NCI-H2196 treated with DMSO at 0.1 percent for 48 hours (cell line): ENCODE measurements around the gene VAMP4.
"Not testable (repeated sequence)": the region's sequence is repeated elsewhere in the genome, so short reads cannot be mapped to it uniquely, and the experiment has no call there.

Experiments
- DNase-seq: peaks from one replicate; lab custom pipeline; 2025; ENCODE audit not compliant: unreplicated experiment; lab: John Stamatoyannopoulos, UW

Gene VAMP4

DNA sequence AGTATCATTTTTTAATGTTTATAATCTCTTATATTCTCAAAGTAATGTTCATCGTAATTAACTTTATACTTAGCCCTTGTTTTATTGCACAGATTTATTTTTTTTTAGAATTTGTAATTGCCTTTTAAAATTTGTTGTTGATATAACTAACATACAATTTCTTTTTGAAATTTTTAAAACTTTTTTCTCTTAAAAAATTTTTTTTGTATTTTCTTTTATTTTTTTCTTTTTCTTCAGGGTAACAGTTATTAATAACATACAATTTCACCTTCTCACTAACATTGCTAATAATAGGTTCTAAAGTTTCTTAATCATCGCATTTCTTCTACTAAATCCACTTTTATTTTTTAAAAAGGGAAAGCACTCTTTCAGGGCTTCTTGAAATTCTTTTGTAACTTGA is 11.3 kb upstream of the VAMP4 start:
- DNase-seq: no peak

DNA sequence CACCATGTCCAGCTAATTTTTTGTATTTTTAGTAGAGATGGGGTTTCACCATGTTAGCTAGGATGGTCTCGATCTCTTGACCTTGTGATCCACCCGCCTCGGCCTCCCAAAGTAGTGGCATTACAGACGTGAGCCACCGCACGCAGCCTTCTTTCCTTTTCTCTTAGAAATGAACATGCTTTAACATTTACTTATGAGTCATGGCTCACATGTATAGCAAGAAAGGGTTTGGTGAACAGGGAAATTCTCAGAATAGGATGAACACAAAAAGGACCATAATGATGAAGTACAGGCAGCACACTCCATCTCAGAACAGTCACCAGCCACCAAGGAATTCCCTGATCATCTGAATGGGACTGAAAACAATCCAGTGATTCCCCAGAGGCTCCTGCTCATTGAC is 9.4 kb upstream of the VAMP4 start:
- DNase-seq: no peak

DNA sequence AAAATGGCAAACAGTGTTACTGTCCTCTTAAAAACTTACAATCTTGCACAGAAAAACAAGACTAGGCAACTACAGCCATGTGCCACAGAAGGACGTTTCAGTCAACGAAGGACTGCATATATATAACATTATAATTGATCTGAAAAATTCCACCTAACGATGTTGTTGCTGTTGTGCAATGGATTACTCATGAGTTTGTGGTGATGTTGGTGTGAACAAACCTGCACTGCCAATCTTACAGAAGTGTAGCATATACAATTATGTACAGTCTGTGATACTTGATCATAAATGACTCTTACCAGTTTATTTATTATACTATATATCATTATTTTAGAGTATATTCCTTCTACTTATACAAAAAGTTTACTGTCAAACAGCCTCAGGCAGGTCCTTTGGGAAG is 6.8 kb upstream of the VAMP4 start:
- no peak for DNase-seq

DNA sequence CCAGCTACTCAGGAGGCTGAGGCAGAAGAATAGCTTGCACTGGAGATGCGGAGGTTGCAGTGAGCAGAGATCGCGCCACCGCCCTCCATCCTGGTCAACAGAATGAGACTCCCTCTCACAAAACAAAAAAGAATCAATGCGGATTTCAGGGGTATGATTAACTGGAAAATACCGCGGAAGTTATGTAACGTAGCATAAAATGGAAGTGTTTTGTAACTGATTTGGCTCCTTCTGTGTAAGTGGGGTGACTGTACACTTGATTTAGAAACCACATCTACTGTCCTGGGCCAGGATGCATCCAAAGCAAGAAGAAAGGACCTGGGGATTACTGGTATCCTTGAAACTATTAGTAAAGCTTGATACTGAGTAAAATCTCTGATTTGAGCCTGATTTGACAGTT is 3.1 kb upstream of the VAMP4 start:
- no peak for DNase-seq

DNA sequence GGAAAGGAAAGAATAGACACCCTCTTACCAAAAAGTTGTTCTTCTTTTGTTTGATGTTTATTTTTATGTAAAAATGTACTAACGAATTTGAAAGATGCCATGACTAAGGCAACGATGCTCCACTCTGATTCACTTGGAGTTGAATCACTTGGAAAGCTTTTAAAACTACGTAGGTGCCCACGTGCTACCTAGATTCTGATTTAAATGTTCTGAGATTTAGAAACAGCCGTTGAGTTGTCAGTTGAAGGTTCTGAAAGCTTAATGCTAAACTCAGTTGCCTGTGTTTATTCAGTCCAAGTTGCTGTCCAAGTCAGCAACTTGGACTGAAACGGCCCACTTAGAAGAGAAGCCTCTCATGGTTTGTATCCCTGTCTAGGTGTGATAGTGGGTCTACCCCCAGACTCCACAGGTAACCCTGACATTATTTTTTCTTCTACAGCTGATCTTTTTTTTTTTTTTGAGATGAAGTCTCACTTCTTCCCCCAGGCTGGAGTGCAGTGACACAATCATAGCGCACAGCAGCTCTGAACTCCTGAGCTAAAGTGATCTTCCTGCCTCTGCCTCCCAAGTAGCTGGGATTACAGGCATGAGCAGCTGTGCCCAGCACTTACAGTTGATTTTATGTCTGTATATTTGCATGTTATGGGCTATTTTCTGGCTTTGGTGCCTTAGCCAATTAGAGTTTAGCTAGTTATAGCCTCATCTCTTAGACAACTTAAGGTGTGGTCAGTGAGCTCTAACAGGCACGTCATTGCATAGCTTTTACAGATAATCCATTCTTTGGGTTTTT is 1.4 kb upstream of the VAMP4 start:
- DNase-seq: no peak

DNA sequence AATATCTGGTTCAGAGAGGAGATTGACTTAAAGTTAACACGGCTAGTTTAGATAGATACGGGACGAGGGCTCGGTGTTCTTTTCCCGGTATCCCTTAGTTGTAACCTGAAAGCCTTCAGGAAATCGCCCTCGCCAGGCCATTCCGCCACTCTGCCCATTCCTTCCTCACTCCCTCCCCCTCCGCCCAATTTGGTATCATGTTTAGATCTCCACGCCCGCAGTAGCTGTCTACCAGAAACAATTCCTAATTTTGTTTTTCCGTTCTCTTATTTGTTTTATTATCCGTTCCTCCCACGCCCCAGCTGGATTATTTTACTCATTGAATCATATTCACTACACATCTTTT is 685 bp upstream of the VAMP4 start:
- no peak for DNase-seq

DNA sequence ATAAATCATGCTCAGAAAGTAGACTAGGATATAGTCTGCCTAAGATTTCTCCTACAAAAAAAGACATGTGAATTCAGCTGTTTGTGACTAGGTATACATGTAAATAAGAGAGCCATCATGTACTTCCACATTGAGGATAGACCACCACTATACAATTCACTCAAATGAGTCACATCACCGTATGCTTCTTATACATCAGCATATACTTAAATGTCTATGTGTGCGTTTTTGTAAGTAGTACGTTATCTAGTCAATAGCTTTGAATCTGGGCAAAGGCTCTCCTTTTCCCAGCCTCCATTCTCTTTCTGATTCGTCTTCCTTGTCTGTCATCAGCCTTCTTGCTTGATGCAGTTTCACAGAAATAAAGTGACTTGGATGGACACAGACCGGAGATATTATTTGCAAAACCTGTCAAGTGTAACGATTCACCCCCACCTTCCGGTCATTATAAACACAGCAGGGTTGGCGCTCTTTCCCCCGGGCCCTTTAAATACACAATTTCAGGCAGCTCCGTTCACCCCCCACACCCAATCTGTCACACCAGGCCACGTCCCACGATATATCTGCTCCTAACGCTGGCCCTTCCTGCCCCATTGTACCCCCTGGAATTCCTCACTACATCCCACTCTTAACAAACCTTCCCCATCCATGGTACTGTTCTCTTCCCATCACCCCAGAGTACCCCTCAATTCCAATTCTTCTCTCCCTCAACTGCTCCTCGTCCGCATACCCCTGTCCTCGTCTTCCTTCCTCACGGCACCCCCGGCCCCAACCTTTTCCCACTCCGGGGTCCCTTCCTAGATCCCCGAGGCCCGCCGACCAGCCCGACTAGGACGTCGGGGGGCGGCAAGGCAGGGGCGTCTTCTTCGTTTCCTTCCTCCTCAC is 636 bp downstream of the VAMP4 start:
- DNase-seq: no peak

DNA sequence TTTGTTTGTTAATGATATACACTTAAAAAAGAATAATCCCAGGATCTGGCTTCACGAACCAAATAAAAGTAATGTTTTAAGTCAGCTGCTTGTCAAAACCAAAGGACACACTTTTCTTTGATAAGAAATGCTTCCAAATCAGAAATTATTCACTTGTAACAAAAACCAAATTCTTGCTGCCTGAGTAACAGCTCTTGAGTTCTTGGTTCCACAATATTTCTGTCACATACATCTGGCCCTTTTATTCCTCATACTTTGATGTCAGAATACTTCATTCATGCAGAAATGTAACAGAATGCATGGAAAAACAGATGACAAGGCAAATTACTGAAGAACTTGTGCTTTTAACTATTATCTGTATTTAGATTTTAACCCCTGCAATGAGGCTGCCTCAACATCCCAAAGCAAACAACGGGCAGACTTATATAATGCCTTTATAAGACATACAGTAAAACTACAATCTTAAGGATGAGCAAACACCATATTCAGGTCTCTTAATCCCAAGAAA is 1.5 kb downstream of the VAMP4 start:
- no peak for DNase-seq

DNA sequence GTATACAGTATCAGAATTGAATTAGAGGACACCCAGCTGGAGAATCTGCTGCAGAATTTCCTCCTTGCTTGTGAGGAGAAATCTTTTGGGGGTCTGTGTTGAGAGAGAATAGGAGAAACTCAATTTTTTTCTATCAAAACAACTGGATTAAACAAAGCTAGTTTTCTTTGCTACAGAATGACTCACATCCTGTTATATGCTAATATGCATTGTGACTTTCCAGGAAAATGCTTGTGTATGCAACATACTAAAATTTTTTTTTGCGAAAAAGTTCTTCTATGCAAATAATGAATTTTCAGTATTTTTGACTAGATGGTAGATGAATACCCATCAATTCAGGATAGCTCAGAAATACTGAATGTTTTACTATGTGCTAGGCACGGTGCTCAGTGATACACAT is 2.2 kb downstream of the VAMP4 start:
- no peak for DNase-seq

DNA sequence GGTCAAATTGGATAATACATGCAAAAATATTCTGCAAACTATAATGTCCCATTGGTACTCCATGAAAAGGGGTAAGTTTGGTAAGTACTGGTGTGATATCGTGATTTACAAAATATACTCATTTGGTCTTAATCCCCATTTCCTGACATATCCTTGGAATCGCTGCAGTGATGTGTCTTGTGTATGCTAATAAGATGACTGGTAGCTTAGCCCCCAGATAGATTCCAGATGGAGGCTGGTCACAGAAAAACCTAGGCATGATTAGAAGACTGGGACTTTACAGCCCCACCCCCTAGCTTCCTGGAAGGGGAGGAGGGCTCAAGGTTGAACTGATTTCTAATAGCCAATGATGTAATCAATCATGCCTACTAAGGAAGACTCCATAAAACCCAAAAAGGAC is 3.0 kb downstream of the VAMP4 start:
- DNase-seq: no peak

DNA sequence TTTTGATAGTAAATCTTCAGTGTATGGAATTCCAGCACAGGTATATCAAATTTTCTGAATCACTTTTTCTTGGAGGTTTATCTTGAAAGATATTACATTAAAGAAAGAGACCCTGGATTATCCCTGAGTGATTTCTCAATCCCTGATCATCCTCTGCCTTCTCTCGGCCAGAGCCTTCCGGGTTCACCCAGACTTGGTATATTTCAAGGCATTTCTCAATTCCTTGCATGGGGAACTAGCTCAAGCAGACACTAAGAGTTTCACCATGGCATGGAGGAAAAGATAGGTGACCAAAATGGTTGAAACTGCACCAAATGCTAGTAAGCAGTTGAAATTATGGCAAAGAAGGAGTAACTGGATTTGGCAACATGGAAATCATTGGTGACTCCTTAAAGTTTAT is 5.7 kb downstream of the VAMP4 start:
- no peak for DNase-seq

DNA sequence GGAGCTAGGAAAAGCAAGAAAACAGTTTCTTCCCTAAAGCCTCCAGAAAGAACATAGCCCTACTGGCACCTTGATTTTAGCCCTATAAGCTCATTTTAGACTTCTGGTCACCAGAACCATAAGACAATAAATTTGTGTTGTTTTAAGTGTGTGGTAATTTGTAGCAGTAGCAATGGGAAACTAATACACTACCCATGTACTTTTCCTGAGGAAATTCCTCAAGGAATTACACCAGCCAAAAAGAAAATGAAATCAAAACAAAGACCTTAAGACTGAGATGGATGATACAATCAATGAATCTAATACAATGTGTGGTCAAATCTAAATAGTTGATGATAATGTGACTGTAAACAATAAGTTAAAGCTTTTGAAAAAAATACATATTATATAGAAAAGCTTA is 11.8 kb downstream of the VAMP4 start:
- no peak for DNase-seq

DNA sequence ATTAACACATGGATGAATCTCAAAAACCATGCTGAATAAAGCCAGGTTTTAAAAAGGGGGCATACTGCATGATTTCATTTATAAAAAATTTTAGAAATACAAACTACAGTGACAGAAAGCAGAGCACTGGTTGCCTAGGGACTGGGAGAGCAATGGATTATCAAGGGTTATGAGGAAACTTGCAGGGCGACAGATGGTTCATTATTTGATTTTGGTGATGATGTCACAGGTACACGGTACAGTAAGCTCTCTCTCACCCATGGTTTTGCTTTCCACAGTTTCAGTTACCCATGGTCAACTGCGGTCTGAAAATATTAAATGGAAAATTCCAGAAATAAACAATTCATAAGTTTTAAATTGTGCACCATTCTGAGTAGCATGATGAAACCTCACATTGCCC is 14.1 kb downstream of the VAMP4 start:
- DNase-seq: no peak

DNA sequence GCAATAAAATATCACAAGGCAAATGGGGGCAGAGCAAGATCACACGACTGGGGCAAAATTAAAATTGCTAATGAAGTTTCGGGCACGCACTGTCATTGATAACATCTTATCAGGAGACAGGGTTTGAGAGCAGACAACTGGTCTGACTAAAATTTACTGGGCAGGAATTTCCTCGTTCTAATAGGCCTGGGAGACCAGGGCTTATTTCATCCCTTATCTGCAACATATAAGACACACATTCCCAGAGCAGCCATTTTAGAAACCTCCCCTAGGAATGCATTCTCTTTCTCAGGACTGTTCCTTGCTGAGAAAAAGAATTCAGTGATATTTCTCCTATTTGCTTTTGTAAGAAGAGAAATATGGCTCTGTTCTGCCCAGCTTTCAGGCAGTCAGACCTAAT is 18.7 kb downstream of the VAMP4 start:
- not testable (repeated sequence) for DNase-seq

DNA sequence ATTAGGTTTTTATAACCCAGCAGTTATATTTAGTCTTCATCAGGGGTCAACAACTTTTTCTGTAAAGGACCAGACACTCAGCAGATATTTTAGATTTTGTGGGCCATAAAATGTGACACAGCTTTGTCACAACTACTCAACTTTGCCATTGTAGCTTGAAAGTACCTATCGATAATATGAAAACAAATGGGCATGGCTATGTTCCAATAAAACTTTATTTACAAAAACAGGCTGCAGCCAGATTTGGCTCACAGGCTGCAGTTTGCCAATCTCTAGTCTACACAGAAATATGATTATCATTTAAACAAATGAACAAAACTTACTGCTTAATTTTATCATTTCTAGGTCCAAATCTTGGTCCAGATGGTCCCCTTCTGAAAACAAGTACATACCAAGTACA is 23.0 kb downstream of the VAMP4 start:
- no peak for DNase-seq

DNA sequence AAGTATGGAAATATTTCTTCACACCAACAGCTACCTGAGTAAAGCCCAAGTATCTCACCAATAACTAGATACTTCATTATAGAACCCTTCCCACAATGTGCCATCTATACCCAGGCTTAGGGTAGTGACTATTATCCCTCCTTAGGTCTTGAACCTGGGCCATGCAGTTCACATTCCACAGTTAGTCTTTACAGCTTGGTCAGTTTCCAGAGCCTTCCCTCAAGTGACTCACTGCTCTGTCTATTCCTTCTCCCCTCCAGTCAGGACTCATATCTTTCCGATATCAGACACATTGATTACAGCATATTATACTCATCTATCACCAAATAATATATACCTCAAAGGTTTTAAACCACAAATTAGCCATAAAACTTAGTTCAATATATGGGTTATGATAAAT is 23.6 kb downstream of the VAMP4 start:
- no peak for DNase-seq

DNA sequence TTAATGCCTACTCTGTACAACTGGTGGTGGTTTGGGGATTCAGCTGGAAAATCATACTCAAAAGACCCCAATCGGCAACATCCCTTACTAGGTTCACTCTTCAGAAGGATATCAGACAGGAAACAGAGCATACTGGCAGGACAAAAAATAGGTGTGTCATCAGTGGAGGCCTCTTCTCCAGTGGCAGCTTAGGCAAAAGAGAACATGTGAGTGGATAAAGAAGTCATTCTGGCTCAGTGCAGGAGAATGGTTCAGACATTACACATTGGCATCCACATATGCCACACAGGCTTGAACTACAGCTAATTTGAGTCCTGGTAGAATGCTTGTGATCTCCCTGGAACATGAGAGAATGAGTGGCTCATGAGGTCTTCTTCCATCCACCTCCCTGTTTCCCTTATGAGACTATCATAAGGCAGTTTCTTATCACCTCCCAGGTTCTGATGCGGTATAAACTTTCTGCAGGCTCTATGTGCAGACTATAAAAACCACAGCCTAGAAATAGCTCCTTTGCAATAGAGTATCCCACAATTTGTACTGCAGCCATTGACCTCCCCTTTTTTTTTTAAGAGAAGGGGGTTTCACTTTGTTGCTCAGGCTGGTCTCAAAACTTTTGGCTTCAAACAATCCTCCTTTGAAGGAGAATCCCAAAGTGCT is 24.7 kb downstream of the VAMP4 start:
- no peak for DNase-seq

DNA sequence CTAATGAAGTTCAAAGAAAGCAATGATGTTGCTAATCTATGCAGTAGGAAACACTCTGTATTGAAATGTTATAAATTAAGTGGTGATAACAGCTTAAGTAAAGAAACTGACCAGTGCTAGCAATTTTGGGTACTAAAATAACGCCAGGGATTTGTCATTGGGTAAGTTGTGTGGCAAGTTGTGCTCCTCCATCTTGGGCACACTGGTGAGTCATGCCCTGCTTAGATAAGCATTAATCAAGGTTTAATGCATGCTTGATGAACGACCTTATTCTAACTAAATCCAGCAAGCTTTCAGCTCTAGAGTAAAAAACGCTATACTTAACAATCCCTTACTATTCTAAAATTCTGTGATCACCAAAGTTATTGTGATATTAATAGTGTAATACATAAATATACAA is 25.2 kb downstream of the VAMP4 start:
- no peak for DNase-seq

DNA sequence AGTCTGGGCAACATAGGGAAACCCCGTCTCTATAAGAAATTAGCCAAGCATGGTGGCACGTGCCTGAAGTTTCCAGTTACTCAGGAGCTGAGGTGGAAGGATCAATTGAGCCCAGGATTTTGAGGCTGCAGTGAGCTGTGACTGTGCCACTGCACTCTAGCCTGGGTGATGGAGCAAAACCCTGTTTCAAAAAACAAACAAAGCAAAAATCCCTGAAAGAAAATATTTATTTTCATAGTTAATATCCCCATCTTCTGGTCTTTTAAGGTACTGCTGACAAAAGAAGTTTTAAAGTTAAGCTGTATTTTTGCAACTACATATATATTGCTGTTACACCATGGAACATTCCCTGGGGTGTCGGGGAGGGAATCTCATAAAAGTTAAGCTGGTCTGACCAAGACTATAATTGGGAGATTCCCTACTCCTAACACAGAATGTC is 26.0 kb downstream of the VAMP4 start:
- no peak for DNase-seq

DNA sequence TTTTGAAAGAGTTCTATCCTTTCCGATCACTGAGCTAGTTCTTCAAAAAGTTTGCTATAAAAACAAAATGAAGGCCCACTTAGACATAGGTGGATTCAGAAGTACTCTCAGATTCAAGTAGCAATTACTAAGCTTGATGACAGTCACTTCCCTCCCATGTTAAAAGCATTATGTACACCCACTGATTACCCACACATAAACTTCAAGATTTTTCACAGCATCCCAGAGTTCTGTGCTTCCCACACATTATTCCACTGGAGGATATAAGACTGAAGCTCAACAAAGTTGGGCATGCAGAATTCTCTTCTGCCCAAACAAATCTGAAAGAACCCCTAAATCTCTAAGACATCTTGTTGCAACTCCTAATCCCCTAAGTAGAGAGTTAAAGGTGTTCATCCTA is 29.5 kb downstream of the VAMP4 start:
- DNase-seq: no peak

DNA sequence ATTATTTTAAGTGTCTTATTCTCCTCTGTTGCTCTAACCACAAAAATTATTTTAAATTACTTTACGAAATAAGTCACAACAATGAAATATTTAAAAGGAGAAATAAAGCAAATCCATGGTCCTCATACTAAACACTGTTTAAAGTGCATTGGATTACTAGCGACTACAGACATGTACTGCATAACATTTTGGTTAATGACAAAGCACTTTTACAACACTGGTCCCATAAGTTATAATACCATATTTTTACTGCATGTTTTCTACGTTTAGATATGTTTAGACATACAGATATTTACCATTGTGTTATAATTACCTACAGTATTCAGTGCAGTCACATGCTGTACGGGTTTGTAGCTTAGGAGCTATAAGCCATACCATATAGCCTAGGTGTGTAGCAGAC is 30.2 kb downstream of the VAMP4 start:
- DNase-seq: no peak

DNA sequence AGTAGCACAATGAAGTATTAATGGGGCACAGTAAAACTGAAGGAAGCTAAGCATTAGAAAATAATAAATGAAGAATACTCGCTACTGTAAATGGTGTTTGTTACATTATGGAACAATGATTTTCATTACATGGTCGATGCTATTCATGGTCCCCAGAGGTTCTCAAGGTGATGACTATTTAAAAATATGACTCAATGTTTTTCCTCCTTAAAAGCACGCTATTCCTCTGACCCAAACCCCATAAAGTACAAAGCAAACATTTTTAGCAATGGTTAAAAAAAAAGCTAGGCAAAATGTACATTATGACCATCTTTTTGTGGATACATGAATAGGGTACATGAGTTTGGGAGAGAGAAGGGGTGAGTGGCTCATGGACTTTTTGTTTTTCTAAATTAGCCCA is 34.3 kb downstream of the VAMP4 start:
- DNase-seq: no peak
